Immature natural killer cell (primary cell): Measurements from ENCODE around the gene FAF2. TPM values are rescaled to one million over a fixed set of nuclear protein-coding genes. Genes with fewer than 3 reads are reported as not detected.
"Not testable (repeated sequence)": the region's sequence is repeated elsewhere in the genome, so short reads cannot be mapped to it uniquely, and the experiment has no call there.

Experiments
- DNase-seq, 3 donors: peaks; one replicate each; pipeline ENCODE4 v3.0.0; 2022; ENCODE audit warnings: mixed read lengths in 1 of 3
- H3K27ac Mint-ChIP-seq, 6 donors: one replicate each; pipeline ENCODE4 v1.8.0; 2020; ENCODE audit warnings: mixed read lengths in 6 of 6, mild to moderate bottlenecking in 5 of 6, inconsistent platforms in 4 of 6, moderate library complexity in 3 of 6
- H3K27me3 Mint-ChIP-seq, 3 donors: one replicate each; pipeline ENCODE4 v1.8.0; 2020 to 2021; ENCODE audit warnings: low read depth in 3 of 3, mild to moderate bottlenecking in 3 of 3, mixed read lengths in 3 of 3, moderate library complexity in 3 of 3, inconsistent platforms in 1 of 3
- H3K36me3 Mint-ChIP-seq, 3 donors: one replicate each; pipeline ENCODE4 v1.8.0; 2020; ENCODE audit warnings: mixed read lengths in 3 of 3, inconsistent platforms in 2 of 3, mild to moderate bottlenecking in 2 of 3
- H3K4me1 Mint-ChIP-seq, 2 donors: one replicate each; pipeline ENCODE4 v1.8.0; 2020; ENCODE audit warnings: inconsistent platforms in 2 of 2, mild to moderate bottlenecking in 2 of 2, mixed read lengths in 2 of 2, moderate library complexity in 1 of 2
- H3K4me3 Mint-ChIP-seq, 5 donors: one replicate each; pipeline ENCODE4 v1.8.0; 2020; ENCODE audit warnings: mild to moderate bottlenecking in 5 of 5, mixed read lengths in 5 of 5, inconsistent platforms in 3 of 5, moderate library complexity in 3 of 5
- H3K9me3 Mint-ChIP-seq, 6 donors: one replicate each; pipeline ENCODE4 v1.8.0; 2020; ENCODE audit warnings: mild to moderate bottlenecking in 6 of 6, mixed read lengths in 6 of 6, inconsistent platforms in 4 of 6, moderate library complexity in 3 of 6
- polyA plus RNA-seq, 3 donors: library from polyadenylated mRNA; unstranded; fragments of 300-500 nt; fragmentation: Illumina TruSeq; gene quantifications; one replicate each; pipeline ENCODE4 v1.2.3, GENCODE V29; 2021

Gene FAF2
- polyA plus RNA-seq, 3 donors from 2014 or later, result 9.0 to 17.6 (median 17.0) TPM

- H3K4me3 Mint-ChIP-seq, result peak overlapping the region; percentile 85 to 95 (median 87)
- H3K9me3 Mint-ChIP-seq, result no peaks in the 10 kb centered on the region
- peaks cover 13 to 23% (median 14%) of the 10 kb centered on the region in 3 donors for H3K27me3 Mint-ChIP-seq
- H3K36me3 Mint-ChIP-seq, result no peaks in the 10 kb centered on the region
- peak overlapping the region; percentile 97 to 100 (median 98) for H3K27ac Mint-ChIP-seq
- H3K4me1 Mint-ChIP-seq, result peaks cover 73 to 75% of the 10 kb centered on the region in 2 donors
- DNase-seq, result peak; percentile 45 to 60 (median 55)
Measured at GRCh38 chr5:176542135-176542595, 94.0 kb downstream of the FAF2 start.

- no peaks in the 10 kb centered on the region for H3K36me3 Mint-ChIP-seq
- peaks cover 6 to 17% (median 7%) of the 10 kb centered on the region in 3 donors for H3K27me3 Mint-ChIP-seq
- H3K27ac Mint-ChIP-seq, result peak overlapping the region; percentile 97 to 100 (median 98)
- DNase-seq, result peak; percentile 50 to 60 (median 53)
- H3K9me3 Mint-ChIP-seq, result no peaks in the 10 kb centered on the region
- peak overlapping the region; percentile 85 to 95 (median 92) for H3K4me3 Mint-ChIP-seq
- H3K4me1 Mint-ChIP-seq, result peaks cover 72 to 78% of the 10 kb centered on the region in 2 donors
Measured at GRCh38 chr5:176542596-176543427, 94.6 kb downstream of the FAF2 start.

- Mint-ChIP-seq H3K4me1 (peaks cover 64 to 70% of the 10 kb centered on the region in 2 donors), H3K27me3 (peaks cover 5 to 15% (median 6%) of the 10 kb centered on the region in 3 donors), H3K9me3 (no peaks in the 10 kb centered on the region), H3K4me3 (peak overlapping the region; percentile 91 to 95 (median 92)), H3K36me3 (no peaks in the 10 kb centered on the region), H3K27ac (peak overlapping the region; percentile 93 to 98 (median 97))
- DNase-seq, result peak; percentile 72 to 77 (median 75)
Measured at GRCh38 chr5:176543428-176544182, 95.4 kb downstream of the FAF2 start.

- peak overlapping the region in 1 of 5 donors; percentile 10 for H3K4me3 Mint-ChIP-seq
- peaks cover 51 to 55% of the 10 kb centered on the region in 2 donors for H3K4me1 Mint-ChIP-seq
- H3K36me3 Mint-ChIP-seq, result no peaks in the 10 kb centered on the region
- H3K27me3 Mint-ChIP-seq, result peaks cover 5 to 15% (median 6%) of the 10 kb centered on the region in 3 donors
- no peak for DNase-seq
- H3K27ac Mint-ChIP-seq, result peak overlapping the region in 2 of 6 donors; percentile 43 to 97
- no peaks in the 10 kb centered on the region for H3K9me3 Mint-ChIP-seq
Measured at GRCh38 chr5:176545388-176545736, 97.2 kb downstream of the FAF2 start.

- H3K27ac Mint-ChIP-seq, result peak overlapping the region in 2 of 6 donors; percentile 43 to 49
- no peaks in the 10 kb centered on the region for H3K9me3 Mint-ChIP-seq
- H3K27me3 Mint-ChIP-seq, result peaks cover 5 to 15% (median 6%) of the 10 kb centered on the region in 3 donors
- no peak overlapping the region for H3K4me3 Mint-ChIP-seq
- no peak for DNase-seq
- H3K36me3 Mint-ChIP-seq, result no peaks in the 10 kb centered on the region
- H3K4me1 Mint-ChIP-seq, result peaks cover 48 to 55% of the 10 kb centered on the region in 2 donors
Measured at GRCh38 chr5:176545737-176546509, 97.7 kb downstream of the FAF2 start.

GRCh38 chr5:176547802-176548201 is 99.6 kb downstream of the FAF2 start:
- Mint-ChIP-seq H3K36me3 (no peaks in the 10 kb centered on the region), H3K9me3 (no peaks in the 10 kb centered on the region), H3K4me1 (peaks cover 37 to 38% of the 10 kb centered on the region in 2 donors), H3K27ac (peak overlapping the region in 3 of 6 donors; percentile 19 to 74 (median 26)), H3K4me3 (no peak overlapping the region), H3K27me3 (peaks cover 0 to 2% (median 0%) of the 10 kb centered on the region in 3 donors)
- DNase-seq, result no peak

- DNase-seq, result no peak
- Mint-ChIP-seq H3K27ac (peak within 1 kb of the TSS in 1 of 6 donors; percentile 40), H3K4me3 (peak within 1 kb of the TSS in 1 of 5 donors; percentile 33), H3K9me3 (no peaks in the 10 kb centered on the region), H3K4me1 (peaks cover 32 to 33% of the 10 kb centered on the region in 2 donors), H3K36me3 (no peaks in the 10 kb centered on the region), H3K27me3 (peaks cover 0 to 2% (median 0%) of the 10 kb centered on the region in 3 donors)
Measured at GRCh38 chr5:176548967-176549444, 100.8 kb downstream of the FAF2 start, which contains the start of gene CDHR2. CDHR2 (plus strand) TSS chr5:176549342; CDS start chr5:176565353, 16,011 bp downstream.

GRCh38 chr5:176549871-176550270 is 101.7 kb downstream of the FAF2 start:
- H3K27me3 Mint-ChIP-seq, result peaks cover 0 to 2% (median 0%) of the 10 kb centered on the region in 3 donors
- peaks cover 24 to 33% of the 10 kb centered on the region in 2 donors for H3K4me1 Mint-ChIP-seq
- no peaks in the 10 kb centered on the region for H3K36me3 Mint-ChIP-seq
- H3K27ac Mint-ChIP-seq, result peak overlapping the region in 1 of 6 donors; percentile 40
- peak overlapping the region in 1 of 5 donors; percentile 33 for H3K4me3 Mint-ChIP-seq
- H3K9me3 Mint-ChIP-seq, result no peaks in the 10 kb centered on the region
- no peak for DNase-seq

GRCh38 chr5:176550275-176550831 is 102.2 kb downstream of the FAF2 start:
- DNase-seq, result no peak
- Mint-ChIP-seq H3K4me1 (peaks cover 19 to 29% of the 10 kb centered on the region in 2 donors), H3K27me3 (peaks cover 0 to 2% (median 2%) of the 10 kb centered on the region in 3 donors), H3K27ac (no peak overlapping the region), H3K4me3 (peak overlapping the region in 4 of 5 donors; percentile 24 to 49 (median 34)), H3K36me3 (no peaks in the 10 kb centered on the region), H3K9me3 (no peaks in the 10 kb centered on the region)

- Mint-ChIP-seq H3K4me1 (peaks cover 15 to 26% of the 10 kb centered on the region in 2 donors), H3K4me3 (peak overlapping the region in 2 of 5 donors; percentile 24 to 39)
- not testable (repeated sequence) for H3K9me3 Mint-ChIP-seq, DNase-seq, H3K27me3 Mint-ChIP-seq, H3K36me3 Mint-ChIP-seq, H3K27ac Mint-ChIP-seq
Measured at GRCh38 chr5:176550937-176551336, 102.8 kb downstream of the FAF2 start.

GRCh38 chr5:176552332-176552869 is 104.2 kb downstream of the FAF2 start:
- H3K27ac Mint-ChIP-seq, result peak overlapping the region in 1 of 6 donors; percentile 7
- H3K27me3 Mint-ChIP-seq, result peaks cover 0 to 4% (median 3%) of the 10 kb centered on the region in 3 donors
- no peaks in the 10 kb centered on the region for H3K9me3 Mint-ChIP-seq
- peaks cover 13 to 22% of the 10 kb centered on the region in 2 donors for H3K4me1 Mint-ChIP-seq
- DNase-seq, result no peak
- H3K4me3 Mint-ChIP-seq, result no peak overlapping the region
- no peaks in the 10 kb centered on the region for H3K36me3 Mint-ChIP-seq

GRCh38 chr5:176553260-176554085 is 105.3 kb downstream of the FAF2 start:
- H3K9me3 Mint-ChIP-seq, result no peaks in the 10 kb centered on the region
- no peaks in the 10 kb centered on the region for H3K36me3 Mint-ChIP-seq
- no peak for DNase-seq
- no peak overlapping the region for H3K4me3 Mint-ChIP-seq
- no peak overlapping the region for H3K27ac Mint-ChIP-seq
- H3K27me3 Mint-ChIP-seq, result peaks cover 0 to 4% (median 3%) of the 10 kb centered on the region in 3 donors
- peaks cover 10 to 22% of the 10 kb centered on the region in 2 donors for H3K4me1 Mint-ChIP-seq
